H1 (cell line): ENCODE results near the gene STIL. TPM values are rescaled to one million over a fixed set of nuclear protein-coding genes. Genes with fewer than 3 reads are reported as not detected.

Experiments used
- CTCF ChIA-PET: fragments of 300-600 bp; sonication (Branson Sonifier 250); formaldehyde crosslinking; loops from one replicate; lab custom pipeline; 2021; ENCODE audit not compliant: partially characterized antibody; lab: Charles Lee
- POLR2A ChIA-PET: fragments of 300-600 bp; sonication (Branson Sonifier 250); formaldehyde crosslinking; loops from one replicate; lab custom pipeline; 2021; ENCODE audit warnings: inconsistent platforms; ENCODE audit not compliant: partially characterized antibody; lab: Charles Lee
- DNase-seq, 2 experiments: peaks; one replicate each; pipeline versions ENCODE4 v3.0.0 to v3.0.0-alpha.2; 2010 to 2022; ENCODE audit warnings: low spot score in 2 of 2, low read depth in 1 of 2, mixed read lengths in 1 of 2
- FAIRE-seq: peaks from 2 replicates; lab custom pipeline; 2011; peaks lifted over from hg19 to GRCh38; lab: Jason Lieb, UNC
- H2AFZ ChIP-seq: 2 replicates; pipeline ENCODE4 v1.8.1; 2012; ENCODE audit warnings: low read length, inconsistent platforms
- H2AK5ac ChIP-seq: 2 replicates; pipeline ENCODE4 v1.6.1; 2013; ENCODE audit warnings: low read depth, low read length
- H2BK120ac ChIP-seq: replicated peaks from 2 replicates; pipeline ENCODE3; 2013; ENCODE audit warnings: low read depth, low read length, inconsistent platforms
- H2BK12ac ChIP-seq: 2 replicates; pipeline ENCODE4 v1.6.1; 2013; ENCODE audit warnings: low read depth, low read length
- H2BK15ac ChIP-seq: 2 replicates; pipeline ENCODE4 v1.6.1; 2013; ENCODE audit warnings: low read length
- H2BK20ac ChIP-seq: 2 replicates; pipeline ENCODE4 v1.6.1; 2013; ENCODE audit warnings: low read length
- H2BK5ac ChIP-seq: 2 replicates; pipeline ENCODE4 v1.6.1; 2013; ENCODE audit warnings: low read depth, low read length
- H3K14ac ChIP-seq: 2 replicates; pipeline ENCODE4 v1.6.1; 2013; ENCODE audit warnings: inconsistent platforms; ENCODE audit not compliant: insufficient read length
- H3K18ac ChIP-seq: 2 replicates; pipeline ENCODE4 v1.6.1; 2013; ENCODE audit warnings: low read length; ENCODE audit errors: extremely low read depth
- H3K23ac ChIP-seq: 2 replicates; pipeline ENCODE4 v1.6.1; 2013; ENCODE audit warnings: inconsistent platforms; ENCODE audit not compliant: insufficient read length
- H3K23me2 ChIP-seq: 2 replicates; pipeline ENCODE4 v1.6.1; 2013; ENCODE audit warnings: low read depth, low read length
- H3K27ac ChIP-seq: 2 replicates; pipeline ENCODE4 v1.6.1; 2011; ENCODE audit warnings: low read depth, low read length, inconsistent platforms
- H3K27me3 ChIP-seq, 4 experiments: replicated peaks in 1 of 4; 1 replicate in 1 of 4; 2 replicates in 3 of 4; pipeline versions ENCODE4 v1.6.1 to v1.8.1; 2011 to 2013; ENCODE audit warnings: low read length in 3 of 4, mild to moderate bottlenecking in 3 of 4, inconsistent platforms in 2 of 4, mixed read lengths in 2 of 4, moderate library complexity in 1 of 4; ENCODE audit not compliant: control insufficient read depth in 3 of 4, insufficient read depth in 3 of 4; ENCODE audit errors: extremely low read depth in 1 of 4
- H3K36me3 ChIP-seq, 4 experiments: 2 replicates each; pipeline versions ENCODE4 v1.6.1 to v1.8.1; 2011 to 2013; ENCODE audit warnings: mild to moderate bottlenecking in 4 of 4, low read length in 3 of 4, moderate library complexity in 2 of 4, control low read depth in 1 of 4, inconsistent platforms in 1 of 4; ENCODE audit not compliant: insufficient read depth in 4 of 4, control insufficient read depth in 2 of 4
- H3K4ac ChIP-seq: replicated peaks from 2 replicates; pipeline ENCODE3; 2013; ENCODE audit warnings: low read length, low read depth, mixed read lengths, inconsistent platforms; ENCODE audit not compliant: insufficient read length
- H3K4me1 ChIP-seq, 4 experiments: replicated peaks in 1 of 4; 1 replicate in 1 of 4; 2 replicates in 3 of 4; pipeline versions ENCODE4 v1.6.1 to v1.8.1; 2011 to 2013; ENCODE audit warnings: low read length in 3 of 4, inconsistent platforms in 2 of 4, mixed read lengths in 1 of 4; ENCODE audit not compliant: insufficient read depth in 4 of 4, control insufficient read depth in 3 of 4
- H3K4me2 ChIP-seq, 2 experiments: 2 replicates each; pipeline versions ENCODE4 v1.6.1 to v1.8.1; 2011 to 2013; ENCODE audit warnings: low read depth in 2 of 2, low read length in 2 of 2, control low read depth in 1 of 2, inconsistent platforms in 1 of 2, mild to moderate bottlenecking in 1 of 2; ENCODE audit not compliant: insufficient read depth in 1 of 2
- H3K4me3 ChIP-seq, 4 experiments: fragments of 200-600, 300-600 bp in 1 of 4; sonication (generic), shearing (Covaris generic), sonication (Bioruptor Twin) in 1 of 4; 2 replicates each; pipeline versions ENCODE4 v1.5.1 to v1.8.1; 2011 to 2016; ENCODE audit warnings: low read length in 4 of 4, low read depth in 3 of 4, control low read depth in 2 of 4, inconsistent platforms in 2 of 4, mild to moderate bottlenecking in 2 of 4, mixed read lengths in 1 of 4, moderate library complexity in 1 of 4; ENCODE audit not compliant: insufficient read depth in 2 of 4; ENCODE audit errors: extremely low read depth in 1 of 4
- H3K56ac ChIP-seq: replicated peaks from 2 replicates; pipeline ENCODE3; 2013; ENCODE audit warnings: low read depth, mild to moderate bottlenecking, mixed read lengths, low read length, inconsistent platforms; ENCODE audit not compliant: insufficient read length
- H3K79me1 ChIP-seq: 2 replicates; pipeline ENCODE4 v1.6.1; 2013; ENCODE audit warnings: low read depth, low read length, control low read depth
- H3K79me2 ChIP-seq, 2 experiments: 2 replicates each; pipeline versions ENCODE4 v1.6.1 to v1.8.1; 2012 to 2013; ENCODE audit warnings: low read length in 2 of 2, mild to moderate bottlenecking in 2 of 2, inconsistent platforms in 1 of 2; ENCODE audit not compliant: insufficient read depth in 2 of 2, control insufficient read depth in 1 of 2
- H3K9ac ChIP-seq, 4 experiments: replicated peaks in 1 of 4; 1 replicate in 1 of 4; 2 replicates in 3 of 4; pipeline versions ENCODE4 v1.6.1 to v1.8.1; 2011 to 2013; ENCODE audit warnings: low read depth in 3 of 4, low read length in 3 of 4, control low read depth in 2 of 4, mild to moderate bottlenecking in 2 of 4, moderate library complexity in 2 of 4, inconsistent platforms in 1 of 4; ENCODE audit errors: extremely low read depth in 1 of 4
- H3K9me3 ChIP-seq, 2 experiments: 2 replicates each; pipeline versions ENCODE4 v1.6.1 to v1.8.1; 2012 to 2013; ENCODE audit warnings: mild to moderate bottlenecking in 2 of 2, moderate library complexity in 2 of 2, control low read depth in 1 of 2, inconsistent platforms in 1 of 2, low read depth in 1 of 2, low read length in 1 of 2, mixed read lengths in 1 of 2; ENCODE audit not compliant: insufficient read depth in 2 of 2
- H4K20me1 ChIP-seq, 2 experiments: replicated peaks in 1 of 2; 2 replicates each; pipeline versions ENCODE3 to v1.8.1; 2011 to 2013; ENCODE audit warnings: inconsistent platforms in 2 of 2, low read length in 2 of 2, mild to moderate bottlenecking in 1 of 2; ENCODE audit not compliant: insufficient read depth in 2 of 2, control insufficient read depth in 1 of 2
- H4K5ac ChIP-seq: 2 replicates; pipeline ENCODE4 v1.6.1; 2013; ENCODE audit warnings: low read length, low read depth, mixed read lengths, inconsistent platforms; ENCODE audit not compliant: insufficient read length
- H4K8ac ChIP-seq: 2 replicates; pipeline ENCODE4 v1.8.0; 2013; ENCODE audit warnings: mild to moderate bottlenecking, moderate library complexity, low read length, inconsistent platforms; ENCODE audit not compliant: insufficient read depth; ENCODE audit errors: extremely low read depth
- H4K91ac ChIP-seq: replicated peaks from 2 replicates; pipeline ENCODE3; 2013; ENCODE audit warnings: low read length, mixed read lengths, inconsistent platforms; ENCODE audit not compliant: insufficient read length
- CEBPB ChIP-seq: IDR thresholded peaks from 2 replicates; pipeline ENCODE4 v1.6.1; 2012; ENCODE audit warnings: low read depth, low read length
- KDM1A ChIP-seq: fragments of 200-600, 300-600 bp; sonication (generic); IDR thresholded peaks from 2 replicates; pipeline ENCODE4 v1.7.1; 2016; ENCODE audit warnings: mild to moderate bottlenecking, low read length, borderline replicate concordance
- KDM5A ChIP-seq: fragments of 200-600 bp; IDR thresholded peaks from 2 replicates; pipeline ENCODE4 v1.7.1; 2012; ENCODE audit warnings: mild to moderate bottlenecking, low read length, inconsistent platforms, mixed read lengths
- POLR2A ChIP-seq, 2 experiments: IDR thresholded peaks; 1 replicate in 1 of 2; 2 replicates in 1 of 2; pipeline ENCODE4 v1.6.1; 2011; ENCODE audit warnings: low read depth in 2 of 2, low read length in 2 of 2, mild to moderate bottlenecking in 2 of 2; ENCODE audit errors: control extremely low read depth in 1 of 2
- RNF2 ChIP-seq: fragments of 200-900, 300-1000 bp; sonication (generic); IDR thresholded peaks from 2 replicates; pipeline ENCODE4 v1.7.1; 2016; ENCODE audit warnings: borderline replicate concordance, low read depth, mild to moderate bottlenecking, antibody characterized with exemption, low read length; ENCODE audit not compliant: poor library complexity, severe bottlenecking; ENCODE audit errors: missing control alignments
- SAP30 ChIP-seq: fragments of 300-600 bp; sonication (generic); IDR thresholded peaks from 2 replicates; pipeline ENCODE4 v1.7.1; 2012; ENCODE audit warnings: low read length, moderate library complexity, mild to moderate bottlenecking, inconsistent platforms; ENCODE audit not compliant: insufficient read depth, insufficient replicate concordance
- SP4 ChIP-seq: IDR thresholded peaks from 2 replicates; pipeline ENCODE4 v1.6.1; 2012; ENCODE audit warnings: low read length, inconsistent platforms
- WGBS, 2 experiments: shearing (Covaris generic) in 1 of 2; methylation state at CpG; one replicate each; pipeline versions ENCODE4 v1.1.6 to v1.1.7; 2013 to 2015; ENCODE audit warnings: low lambda C conversion rate in 2 of 2, mixed read lengths in 2 of 2, inconsistent platforms in 1 of 2, low coverage in 1 of 2, missing lambda C conversion rate in 1 of 2; ENCODE audit not compliant: insufficient replicate concordance in 2 of 2, insufficient coverage in 1 of 2, insufficient read length in 1 of 2; ENCODE audit errors: extremely low coverage in 1 of 2, missing lambda C conversion rate in 1 of 2; 5-methylcytosine and 5-hydroxymethylcytosine counted together
- polyA plus RNA-seq, 7 experiments: library from polyadenylated mRNA; depleted of rRNA in 3 of 7; stranded (reverse) in 5 of 7; unstranded in 2 of 7; fragments of >200 nt in 5 of 7; fragments of 200-250 nt in 2 of 7; gene quantifications; 1 replicate in 5 of 7; 2 replicates in 1 of 7; 4 replicates in 1 of 7; pipeline versions ENCODE4 v1.2.1 to v1.2.3, GENCODE V29; 2011 to 2013; ENCODE audit warnings: missing spikeins in 2 of 7, mixed read lengths in 2 of 7
- total RNA-seq: library from RNA; stranded (reverse); fragmentation: NEBNext Ultra II Directional; extraction: Animal tissue kit (Norgen Biotek cat#: 25700); gene quantifications from 2 replicates; pipeline ENCODE4 v1.2.1, GENCODE V29; 2021
- TF ChIP-seq, protein P1 (sequence below): IDR thresholded peaks from 2 replicates; pipeline ENCODE4 v1.6.1; 2011; ENCODE audit warnings: low read depth, mild to moderate bottlenecking, low read length; ENCODE audit not compliant: insufficient read depth

Gene STIL
- total and polyA plus RNA-seq, 2 of the 8 experiments (the other 6 are each of a cell fraction or from before 2014, with no cell fraction given), result 13.6 to 25.1 TPM

DNA sequence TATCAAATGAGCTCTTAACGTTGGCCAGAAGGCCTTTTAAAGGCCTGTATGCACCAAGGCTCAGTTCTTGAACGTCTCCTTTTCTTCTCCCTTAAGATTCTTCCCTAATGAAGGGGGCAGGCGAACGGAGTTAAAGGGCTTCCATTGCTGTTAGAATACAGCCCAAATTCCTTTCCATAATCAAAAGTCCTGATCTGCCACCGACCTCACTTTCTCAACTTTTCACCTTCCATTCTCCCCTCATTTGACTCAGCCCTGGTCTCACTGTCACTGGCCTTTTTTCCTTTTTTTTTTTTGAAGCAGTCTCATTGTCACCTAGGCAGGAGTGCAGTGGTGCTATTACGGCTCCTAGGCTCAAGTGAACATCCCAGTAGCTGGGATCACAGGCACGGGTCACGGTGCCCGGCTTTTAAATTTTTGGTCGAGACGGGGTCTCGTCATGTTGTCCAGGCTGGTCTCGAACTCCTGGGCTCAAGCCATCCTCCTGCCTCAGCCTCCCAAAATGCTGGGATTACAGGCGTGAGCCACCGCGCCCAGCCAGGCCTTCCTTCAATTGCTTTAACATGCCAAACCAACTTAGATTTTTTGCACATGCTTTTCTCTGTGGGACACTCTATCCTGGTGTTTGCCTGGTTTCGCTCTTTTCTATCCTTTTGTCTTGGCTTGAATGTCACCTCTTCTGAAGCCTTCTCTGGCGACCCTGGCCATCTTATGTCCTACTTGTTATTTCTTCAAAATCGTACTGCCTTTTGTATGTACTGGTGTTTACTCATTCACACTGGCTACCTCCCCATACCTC is 19.0 kb upstream of the STIL start:
- Histone ChIP-seq H4K8ac (peak overlapping the region; percentile 80; the same call in 1 of the 2 replicates), H3K56ac (peak overlapping the region; percentile 7), H2BK12ac (peak overlapping the region; percentile 84; the same call in 1 of the 2 replicates), H3K4me3 (peak overlapping the region; percentile 79 to 94 (median 86)), H2AFZ (peak overlapping the region; percentile 100), H3K4me2 (peak overlapping the region; percentile 81 to 85), H2BK20ac (no peak overlapping the region), H3K79me2 (peaks cover 0 to 13% of the 10 kb centered on the region in 2 experiments; a peak in 3 of 4 replicates), H3K18ac (peak overlapping the region; percentile 83), H3K79me1 (no peaks in the 10 kb centered on the region; the same call in 1 of the 2 replicates), H3K4me1 (peaks cover 0 to 5% (median 3%) of the 10 kb centered on the region in 4 experiments; a peak in 5 of 7 replicates), H3K14ac (no peak overlapping the region), H2BK5ac (peak overlapping the region; percentile 94), H3K27me3 (no peaks in the 10 kb centered on the region), H4K5ac (peak overlapping the region; percentile 95), H3K23me2 (no peaks in the 10 kb centered on the region; the same call in 1 of the 2 replicates), H3K23ac (no peak overlapping the region), H2BK15ac (no peak overlapping the region), H2AK5ac (no peak overlapping the region), H3K36me3 (no peaks in the 10 kb centered on the region), H4K20me1 (no peaks in the 10 kb centered on the region), H3K9ac (peak overlapping the region in 3 of 4 experiments; percentile 43 to 88 (median 73); a peak in 5 of 7 replicates), H2BK120ac (peak overlapping the region; percentile 0), H3K9me3 (no peaks in the 10 kb centered on the region), H3K4ac (peak overlapping the region; percentile 98), H3K27ac (peak overlapping the region; percentile 37), H4K91ac (peak overlapping the region; percentile 82)
- DNase-seq, result no peak
- POLR2A ChIA-PET, result interaction anchor here (0.7 to 2.2 kb wide), 7 partner anchors 8 to 268 kb away, joined by 3 to 18 read pairs (median 4); partner anchors contain the start of gene STIL
- CTCF ChIA-PET, result interaction anchor here (0.6 to 2.6 kb wide), 4 partner anchors 9 to 103 kb away, joined by 3 to 11 read pairs (median 4); no protein-coding TSS in a partner anchor
- TF ChIP-seq CEBPB, result no peak
- peak in 1 of 2 experiments; percentile 45; a peak in 1 of 3 replicates for TF ChIP-seq POLR2A (IDR thresholded peaks at IDR 0.05; ENCODE audit: control extremely low read depth in 1 of 2, low read depth in 2 of 2, low read length in 2 of 2)
- peak; percentile 62 for TF ChIP-seq SAP30
- TF ChIP-seq SP4, result no peak
- TF ChIP-seq, protein P1, sequence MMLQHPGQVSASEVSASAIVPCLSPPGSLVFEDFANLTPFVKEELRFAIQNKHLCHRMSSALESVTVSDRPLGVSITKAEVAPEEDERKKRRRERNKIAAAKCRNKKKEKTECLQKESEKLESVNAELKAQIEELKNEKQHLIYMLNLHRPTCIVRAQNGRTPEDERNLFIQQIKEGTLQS, result no peak
- TF ChIP-seq KDM1A, result peak; percentile 32; the same call in 1 of the 2 replicates
- TF ChIP-seq RNF2, result no peak
- no peak for TF ChIP-seq KDM5A
- WGBS, 2 experiments, result 57 to 100% methylated on average over 1 to 19 of the region's 19 CpGs
- no peak for FAIRE-seq
